ENCODE data around the gene DOCK4. TPM values are rescaled to one million over a fixed set of nuclear protein-coding genes. Genes with fewer than 3 reads are reported as not detected.
A peak's percentile ranks its signal among the peaks of the same experiment; 100 is the strongest.

The DOCK4 gene
- polyA plus RNA-seq, 2 of the 4 experiments (the other 2 are of a cell fraction), result 13.7 to 15.7 TPM

- no peak for FAIRE-seq
- Histone ChIP-seq H3K27ac (no peak overlapping the region), H3K4me3 (no peak overlapping the region), H3K4me2 (no peak overlapping the region), H3K9me3 (no peaks in the 10 kb centered on the region), H3K4me1 (peaks cover 3% of the 10 kb centered on the region; the same call in 1 of the 3 replicates)
- WGBS (ENCODE audit: missing lambda C conversion rate), result 60% methylated on average over 8 of the region's 8 CpGs
- no peak for DNase-seq (ENCODE audit: low read depth in 1 of 2, low spot score in 1 of 2)
- ATAC-seq, result no peak
- POLR2A ChIA-PET, result no interaction called here
- TF ChIP-seq TP53 (CRISPR knock-in tag; IDR thresholded peaks at IDR 0.05) (no peak), ZSCAN20 (CRISPR knock-in tag; IDR thresholded peaks at IDR 0.05) (no peak)
- CTCF ChIA-PET, result interaction anchor here (1.4 kb wide), 1 partner anchor 12 kb away, joined by 3 read pairs; no protein-coding TSS in a partner anchor
Measured at GRCh38 chr7:111682588-111683340, 523.4 kb downstream of the DOCK4 start.

- Histone ChIP-seq H3K4me2 (no peak overlapping the region), H3K27ac (no peak overlapping the region), H3K4me3 (no peak overlapping the region), H3K4me1 (peaks cover 3% of the 10 kb centered on the region; the same call in 1 of the 3 replicates), H3K9me3 (no peaks in the 10 kb centered on the region)
- CTCF ChIA-PET, result interaction anchor here (0.6 kb wide), 1 partner anchor 47 kb away, joined by 3 read pairs; no protein-coding TSS in a partner anchor
- FAIRE-seq, result no peak
- no peak for ATAC-seq
- 86% methylated on average over 3 of the region's 3 CpGs for WGBS (ENCODE audit: missing lambda C conversion rate)
- TF ChIP-seq HOXB13 (CRISPR knock-in tag; IDR thresholded peaks at IDR 0.05; ENCODE audit: low read depth) (no peak), E2F6 (IDR thresholded peaks at IDR 0.05; ENCODE audit: borderline replicate concordance, low read depth) (no peak), RNF2 (IDR thresholded peaks at IDR 0.05; ENCODE audit: borderline replicate concordance, low read depth) (no peak)
- DNase-seq (ENCODE audit: low read depth in 1 of 2, low spot score in 1 of 2), result no peak
- POLR2A ChIA-PET, result no interaction called here
Measured at GRCh38 chr7:111681242-111681641, 525.0 kb downstream of the DOCK4 start.

GRCh38 chr7:111678986-111679385 lies 527.2 kb downstream of the DOCK4 start:
- no peak for TF ChIP-seq CTCF (IDR thresholded peaks at IDR 0.05)
- no peak for TF ChIP-seq NR3C1 (IDR thresholded peaks at IDR 0.05)
- no peak for TF ChIP-seq CEBPB (IDR thresholded peaks at IDR 0.05)
- no peak for TF ChIP-seq CHD2 (IDR thresholded peaks at IDR 0.05; ENCODE audit: low read length, partially characterized antibody)
- TF ChIP-seq MAX (IDR thresholded peaks at IDR 0.05), result no peak
- no peak for TF ChIP-seq HES2 (IDR thresholded peaks at IDR 0.05)
- TF ChIP-seq SMC3 (IDR thresholded peaks at IDR 0.05), result no peak
- TF ChIP-seq RFX5 (IDR thresholded peaks at IDR 0.05), result no peak
- TF ChIP-seq HEYL (CRISPR knock-in tag; IDR thresholded peaks at IDR 0.05), result no peak
- TF ChIP-seq JUNB (IDR thresholded peaks at IDR 0.05), result no peak
- H3K4me1 ChIP-seq, result peaks cover 3% of the 10 kb centered on the region; the same call in 1 of the 3 replicates
- H3K4me2 ChIP-seq, result no peak overlapping the region
- ATAC-seq (no peak), DNase-seq (ENCODE audit: low read depth in 1 of 2, low spot score in 1 of 2) (no peak), FAIRE-seq (no peak)
- POLR2A ChIA-PET, result no interaction called here
- CTCF ChIA-PET, result no interaction called here
- 69% methylated on average over 2 of the region's 2 CpGs for WGBS (ENCODE audit: missing lambda C conversion rate)
- H3K9me3 ChIP-seq, result no peaks in the 10 kb centered on the region
- no peak overlapping the region for H3K27ac ChIP-seq
- no peak overlapping the region for H3K4me3 ChIP-seq

- POLR2A ChIA-PET, result no interaction called here
- H3K4me1 ChIP-seq, result peaks cover 3% of the 10 kb centered on the region; the same call in 1 of the 3 replicates
- H3K4me3 ChIP-seq, result no peak overlapping the region
- FAIRE-seq, result no peak
- H3K9me3 ChIP-seq, result no peaks in the 10 kb centered on the region
- WGBS (ENCODE audit: missing lambda C conversion rate), result 11% methylated on average over 3 of the region's 3 CpGs
- CTCF ChIA-PET, result no interaction called here
- DNase-seq (ENCODE audit: low read depth in 1 of 2, low spot score in 1 of 2), result no peak
- no peak overlapping the region for H3K27ac ChIP-seq
- H3K4me2 ChIP-seq, result no peak overlapping the region
- peak in 1 of 2 experiments; percentile 22; a peak in 2 of 6 replicates for ATAC-seq
- TF ChIP-seq CEBPB (IDR thresholded peaks at IDR 0.05) (no peak), NFE2L2 (conservative IDR thresholded peaks at IDR 0.05; ENCODE audit: low read length) (no peak), EHMT2 (IDR thresholded peaks at IDR 0.05; ENCODE audit: low read depth) (no peak), ZFP36 (IDR thresholded peaks at IDR 0.05; ENCODE audit: borderline replicate concordance, partially characterized antibody) (no peak), FOSL2 (IDR thresholded peaks at IDR 0.05) (no peak), FOSL2 (CRISPR knock-in tag; IDR thresholded peaks at IDR 0.05) (no peak), MYC (IDR thresholded peaks at IDR 0.05; ENCODE audit: borderline replicate concordance, low read length) (no peak), MAX (IDR thresholded peaks at IDR 0.05) (no peak), KDM1A (IDR thresholded peaks at IDR 0.05; ENCODE audit: low read depth) (no peak), ATOH8 (CRISPR knock-in tag; IDR thresholded peaks at IDR 0.05; ENCODE audit: low read depth) (no peak), CHD4 (IDR thresholded peaks at IDR 0.05; ENCODE audit: borderline replicate concordance) (no peak), RNF2 (IDR thresholded peaks at IDR 0.05; ENCODE audit: borderline replicate concordance, low read depth) (no peak), JUN (IDR thresholded peaks at IDR 0.05) (no peak), MAZ (IDR thresholded peaks at IDR 0.05; ENCODE audit: borderline replicate concordance, low read depth, low read length) (no peak)
Measured at GRCh38 chr7:111678281-111678680, 527.9 kb downstream of the DOCK4 start.
